Activated CD8-positive, alpha-beta memory T cell treated with anti-CD3 and anti-CD28 coated beads, Interleukin-2, amount 50 U/mL, for 4 hours (primary cell): ENCODE results near the gene BCO1.

Experiments used
- DNase-seq: peaks from one replicate; pipeline ENCODE4 v3.0.0-alpha.2; 2020

BCO1 gene

DNA sequence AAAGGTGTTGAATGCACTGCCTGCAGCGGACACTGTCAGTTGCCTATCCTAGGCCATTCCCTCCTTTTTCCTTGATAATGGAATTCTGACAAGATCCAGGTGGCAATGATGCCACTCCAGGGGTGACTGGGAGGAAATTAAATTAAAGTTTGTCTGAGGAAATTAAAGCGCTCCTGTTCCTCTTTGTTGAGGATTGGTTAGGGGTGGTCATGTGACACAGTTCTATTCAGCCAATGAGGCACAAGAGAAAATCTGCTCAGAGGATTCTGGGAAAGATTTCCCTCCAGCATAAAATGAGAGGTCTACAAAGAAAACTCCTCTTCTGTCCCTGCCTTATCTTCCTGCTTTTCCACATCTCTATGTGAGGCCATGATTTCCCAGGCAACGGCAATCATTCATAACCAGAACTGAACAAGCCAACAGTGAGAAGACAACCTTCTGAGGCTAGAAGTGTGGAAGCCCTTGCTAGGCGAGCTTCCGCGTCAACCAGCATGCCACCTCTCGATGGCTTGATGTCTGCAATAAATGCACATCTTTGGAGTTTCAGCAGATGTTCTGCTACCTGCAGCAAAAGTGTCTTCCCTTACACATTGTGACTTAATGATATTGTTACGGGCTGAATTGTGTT lies 5.6 kb upstream of the BCO1 start:
- no peak for DNase-seq

DNA sequence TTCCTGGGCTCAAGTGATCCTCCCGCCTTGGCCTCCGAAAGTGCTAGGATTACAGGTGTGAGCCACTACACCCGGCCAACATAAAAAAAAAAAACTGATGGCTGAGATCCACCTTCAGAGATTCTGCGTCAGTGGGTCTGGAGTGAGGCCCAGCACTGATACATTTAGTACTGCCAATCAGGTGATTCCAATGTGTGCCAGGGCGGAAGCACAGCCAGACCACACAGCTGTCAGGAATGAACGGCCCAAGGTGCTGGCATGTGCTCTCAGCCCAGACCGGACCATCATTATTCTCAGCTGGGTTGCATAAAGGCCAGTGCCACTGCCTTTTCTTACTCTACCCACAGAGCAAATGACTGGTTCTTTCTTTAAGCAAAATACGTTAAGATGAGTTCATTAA lies 1.2 kb upstream of the BCO1 start:
- DNase-seq: no peak

DNA sequence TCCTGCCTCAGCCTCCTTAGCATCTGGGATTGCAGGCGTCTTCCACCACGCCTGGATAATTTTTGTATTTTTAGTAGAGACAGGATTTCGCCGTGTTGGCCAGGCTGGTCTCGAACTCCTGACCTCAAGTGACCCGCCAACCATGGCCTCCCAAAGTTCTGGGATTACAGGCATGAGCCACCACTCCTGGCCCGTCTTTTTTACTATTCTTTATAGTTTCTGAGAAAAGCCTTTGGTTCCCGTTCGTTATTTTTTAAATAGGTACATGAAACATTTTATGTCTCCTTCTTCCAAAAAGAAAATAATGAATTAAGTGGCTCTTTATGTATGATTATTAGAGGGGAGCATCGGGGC lies 570 bp upstream of the BCO1 start:
- DNase-seq: no peak

DNA sequence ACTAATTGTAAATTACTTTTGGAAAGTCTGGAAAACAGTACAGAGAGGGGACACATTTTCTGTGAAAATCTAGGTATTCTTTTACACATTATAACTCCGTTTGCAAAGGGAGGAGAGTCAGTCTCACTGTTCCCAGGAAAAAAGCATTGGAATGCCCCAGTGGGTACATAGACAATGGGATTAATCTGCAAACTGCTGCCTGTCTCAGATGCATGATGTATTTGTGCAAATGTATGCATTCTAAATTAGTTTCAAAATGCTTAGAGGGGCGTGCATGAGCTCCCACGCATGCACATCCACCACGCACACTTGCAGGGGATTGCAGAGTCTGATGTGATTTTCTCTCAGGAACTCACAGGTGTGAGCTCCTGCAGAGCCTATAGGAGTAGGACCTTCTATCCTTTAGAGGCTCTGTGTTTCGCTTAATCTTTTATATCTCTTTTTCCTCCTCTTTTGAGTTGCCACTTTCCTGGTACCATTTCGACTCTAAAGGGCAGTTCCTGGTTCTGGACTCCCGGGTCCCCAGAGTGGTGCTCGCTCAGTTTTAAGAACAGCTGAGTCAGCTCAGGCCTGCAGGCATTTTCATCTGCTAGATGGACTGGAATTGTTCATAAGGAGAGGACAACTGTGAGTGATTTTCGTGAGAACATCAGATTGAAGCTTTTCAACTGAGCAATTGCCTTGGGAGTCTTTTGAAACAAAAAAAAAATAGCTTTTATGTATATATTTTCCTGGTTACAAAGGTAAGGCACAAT lies 1.1 kb downstream of the BCO1 start:
- no peak for DNase-seq

DNA sequence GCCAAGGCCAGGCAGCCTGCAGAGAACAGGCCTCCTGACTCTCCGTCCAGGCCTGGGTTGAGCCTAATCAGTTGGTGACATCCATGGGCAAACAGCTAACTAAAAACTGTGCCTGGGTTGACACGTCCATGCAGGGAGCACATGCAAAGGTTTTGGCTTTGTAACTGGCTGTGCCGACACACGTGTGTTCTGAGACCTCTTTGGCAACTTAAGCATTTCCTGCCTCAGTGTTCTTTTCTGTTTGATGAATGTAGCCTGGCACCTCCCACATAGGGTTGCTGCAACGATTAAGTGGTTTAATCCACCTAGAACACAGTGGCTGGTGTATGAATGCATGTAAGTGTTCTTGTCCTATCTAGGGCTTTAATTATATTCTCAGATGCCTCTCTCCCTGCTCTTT lies 3.2 kb downstream of the BCO1 start:
- DNase-seq: no peak

DNA sequence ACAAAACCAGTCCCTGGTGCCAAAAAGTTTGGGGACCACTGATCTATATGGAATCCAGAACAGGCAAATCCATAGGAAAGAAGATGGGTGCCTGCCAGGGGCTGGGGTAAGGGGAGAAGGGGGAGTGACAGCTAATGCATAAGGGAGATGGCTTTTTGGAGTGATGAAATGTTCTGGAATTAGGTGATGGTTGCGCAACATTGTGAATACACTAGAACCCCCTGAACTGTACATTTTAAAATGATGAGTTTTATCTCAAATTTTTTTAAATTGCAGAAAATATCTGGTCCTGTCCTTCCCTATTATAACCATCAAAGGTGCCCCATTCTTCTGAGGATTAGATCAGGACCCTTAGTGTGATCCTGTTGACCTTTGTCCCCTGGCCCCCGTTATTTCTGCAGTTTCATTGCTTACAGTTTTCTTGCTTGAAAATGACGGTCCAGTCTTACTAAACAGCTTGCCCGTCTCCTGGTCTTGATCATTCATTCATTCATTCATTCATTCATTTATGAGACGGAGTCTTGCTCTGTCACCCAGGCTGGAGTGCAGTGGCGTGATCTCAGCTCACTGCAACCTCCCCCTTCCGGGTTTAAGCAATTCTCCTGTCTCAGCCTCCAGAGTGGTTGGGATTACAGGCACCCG lies 4.6 kb downstream of the BCO1 start:
- DNase-seq: no peak

DNA sequence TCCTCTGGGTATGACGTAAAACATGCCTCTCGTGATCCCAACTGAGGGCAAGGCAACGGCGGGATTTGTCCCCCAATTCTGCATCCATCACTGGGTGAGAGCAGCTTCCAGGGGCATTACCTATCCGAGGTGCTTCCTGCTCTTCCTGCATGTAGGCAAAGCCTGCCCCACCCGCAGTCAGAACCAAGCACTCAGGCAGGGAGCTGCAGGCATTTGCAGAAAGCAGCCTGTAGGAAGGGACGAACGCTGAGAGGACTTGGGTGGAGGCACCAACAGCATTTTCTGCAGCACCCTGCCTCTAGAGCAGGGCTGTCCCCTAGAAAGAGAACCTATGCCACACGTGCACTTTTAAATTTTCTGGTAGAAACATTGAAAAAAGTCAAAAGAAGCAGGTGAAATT lies 5.5 kb downstream of the BCO1 start:
- no peak for DNase-seq

DNA sequence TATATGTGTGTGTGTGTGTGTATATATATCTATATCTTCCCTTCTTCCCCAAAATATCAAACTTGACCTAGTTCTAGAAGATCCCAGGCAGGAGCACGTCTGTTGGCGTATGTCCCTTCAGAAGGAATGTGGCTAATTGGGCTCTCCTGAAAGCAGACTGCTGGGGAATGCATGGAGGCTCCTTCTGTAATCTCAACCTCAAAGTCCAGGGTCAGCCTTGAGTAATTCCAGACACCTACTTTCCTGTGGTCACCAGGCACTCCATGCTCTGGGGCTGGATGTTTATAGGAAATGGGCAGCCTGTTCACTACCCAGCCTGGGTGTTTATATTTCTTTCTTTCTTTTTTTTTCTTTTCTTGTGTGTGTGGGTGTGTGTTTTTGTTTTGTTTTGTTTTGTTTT lies 13.4 kb downstream of the BCO1 start:
- DNase-seq: no peak

DNA sequence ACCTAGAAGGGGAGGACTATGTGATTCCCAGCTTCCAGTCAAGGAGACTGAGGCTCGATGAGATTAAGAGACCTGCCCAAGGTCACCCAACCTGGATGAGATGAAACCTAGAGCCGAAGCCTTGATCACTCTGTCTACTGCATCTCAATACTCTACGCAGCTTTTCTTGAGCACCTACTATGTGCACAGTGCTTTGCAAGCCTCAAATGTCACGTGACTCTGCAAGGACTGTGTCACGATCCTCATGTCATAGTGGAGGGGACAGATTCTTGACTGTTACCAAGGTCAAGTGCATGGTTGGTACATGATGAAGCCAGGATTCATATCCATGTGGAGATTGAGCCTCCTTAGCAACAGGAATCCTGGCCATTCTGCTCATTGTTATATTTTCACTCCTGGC lies 14.7 kb downstream of the BCO1 start:
- DNase-seq: no peak

DNA sequence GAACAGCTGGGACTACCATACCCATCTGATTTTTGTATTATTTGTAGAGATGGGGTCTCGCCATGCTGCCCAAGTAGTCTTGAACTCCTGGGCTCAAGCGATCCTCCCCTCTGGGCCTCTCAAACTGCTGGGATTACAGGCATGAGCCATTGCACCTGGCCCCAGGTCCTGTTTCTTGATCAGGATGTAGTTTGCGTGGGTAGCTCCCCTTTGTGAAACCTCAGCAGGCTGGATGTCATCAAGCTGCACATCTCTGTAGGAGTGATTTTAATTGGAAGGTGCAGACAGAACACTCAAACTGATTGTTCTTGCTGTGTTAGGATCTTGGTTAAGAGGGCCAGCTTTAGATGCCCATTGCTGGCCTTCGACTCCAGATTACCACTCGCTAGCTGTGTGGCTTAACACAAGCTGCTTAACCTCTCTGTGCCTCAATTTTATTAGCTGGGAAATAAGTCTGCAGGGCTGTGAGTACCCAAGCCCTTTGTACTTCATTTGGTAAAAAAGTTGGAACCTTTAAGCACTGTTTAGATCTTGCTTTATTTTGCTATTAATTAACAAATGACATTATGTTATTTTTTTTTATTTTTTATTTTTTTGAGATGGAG lies 16.5 kb downstream of the BCO1 start:
- DNase-seq: no peak

DNA sequence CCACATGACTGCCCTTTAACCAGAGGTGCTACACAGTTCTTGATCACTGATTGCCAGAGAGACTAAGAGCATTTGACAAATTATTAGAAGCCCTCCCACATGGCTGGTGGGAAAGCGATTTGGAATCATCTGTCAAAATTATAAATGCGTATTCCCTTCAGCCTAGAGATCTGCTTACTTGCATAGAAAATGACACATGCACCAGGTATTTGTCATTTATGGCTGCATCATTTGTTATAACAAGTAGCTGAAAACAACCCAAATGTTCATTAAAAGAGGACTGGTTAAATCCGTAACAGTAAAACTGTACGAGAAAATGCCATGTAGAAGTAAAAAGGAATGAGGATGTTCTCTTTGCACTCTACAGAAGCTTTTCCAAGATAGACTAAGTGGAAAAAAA lies 21.4 kb downstream of the BCO1 start:
- no peak for DNase-seq

DNA sequence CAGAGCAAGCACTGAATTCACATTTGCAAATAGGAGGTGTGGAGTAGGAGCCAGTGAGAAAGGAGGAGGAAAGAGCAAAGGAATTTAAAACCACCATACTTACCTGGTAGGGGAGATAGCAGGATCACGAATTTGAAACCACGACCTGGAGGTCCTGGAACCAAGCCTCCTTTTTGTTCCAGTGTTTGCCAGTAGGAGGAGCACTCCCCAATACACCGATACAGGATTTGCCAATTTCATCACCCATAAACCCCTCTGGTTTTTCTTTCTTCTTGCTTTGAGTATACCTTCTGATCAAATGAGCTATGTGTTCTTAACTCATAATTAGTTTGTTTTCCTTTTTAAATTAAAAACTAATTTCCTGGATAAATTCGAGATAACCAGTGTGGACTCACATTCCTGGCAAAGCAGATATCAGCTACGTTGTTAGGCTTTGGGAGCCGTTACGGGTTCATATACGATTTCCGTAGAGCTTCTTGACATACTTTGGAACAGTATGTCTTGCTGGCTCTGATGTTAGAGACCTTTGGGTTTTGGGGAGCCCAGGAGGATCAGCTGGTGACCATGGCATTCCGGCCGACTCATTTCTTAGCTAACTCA lies 22.7 kb downstream of the BCO1 start:
- DNase-seq: peak; percentile 16

DNA sequence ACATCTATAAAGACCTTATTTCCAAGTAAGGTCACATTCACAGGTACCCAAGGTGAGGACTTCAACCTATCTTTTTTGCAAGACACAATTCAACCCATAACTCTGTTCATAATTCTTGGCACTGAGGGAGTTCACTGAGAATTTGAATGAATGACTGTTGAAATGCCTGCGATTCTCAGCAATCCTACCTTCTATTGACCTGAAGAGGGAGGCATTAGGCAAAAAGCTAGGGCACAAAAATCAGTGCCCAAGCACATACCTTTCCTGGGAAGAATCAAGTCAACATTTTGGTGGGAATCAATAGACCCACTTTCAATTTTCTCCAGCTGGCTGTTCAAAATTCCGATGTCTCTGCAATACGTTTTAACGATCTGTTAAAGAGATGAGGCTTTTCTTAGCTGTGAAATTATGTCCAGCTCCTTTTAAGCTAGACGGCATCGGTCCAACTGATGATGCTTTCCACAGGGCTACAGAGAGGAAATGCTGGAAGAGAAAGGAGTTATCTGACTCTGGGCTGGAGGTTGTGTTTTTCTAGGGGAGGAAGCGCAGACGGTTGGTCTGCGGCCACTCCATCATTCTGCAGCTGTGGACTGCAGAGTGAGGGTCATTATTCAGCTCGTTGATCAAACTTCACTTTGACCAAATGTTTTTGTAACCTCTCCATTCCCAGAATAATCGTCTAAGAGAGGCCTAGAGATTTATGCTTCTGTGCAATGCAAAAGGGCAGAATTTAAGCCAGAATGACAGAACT lies 25.2 kb downstream of the BCO1 start:
- DNase-seq: no peak

DNA sequence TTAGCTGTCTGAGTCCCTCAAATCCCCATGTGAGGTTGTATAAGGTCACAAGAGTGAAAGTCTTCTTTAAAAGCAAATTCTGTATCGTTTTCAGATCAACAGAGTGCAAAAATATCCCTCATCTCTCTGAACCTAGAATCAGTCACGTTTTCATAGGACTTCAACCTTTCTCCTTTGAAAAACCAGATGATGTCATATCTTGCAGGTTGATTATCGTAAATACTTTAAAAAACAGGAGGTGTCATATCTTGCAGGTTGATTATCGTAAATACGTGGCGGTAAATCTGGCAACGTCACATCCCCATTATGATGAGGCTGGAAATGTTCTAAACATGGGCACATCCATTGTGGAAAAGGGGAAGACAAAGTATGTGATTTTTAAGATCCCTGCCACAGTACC lies 25.9 kb downstream of the BCO1 start:
- DNase-seq: no peak

DNA sequence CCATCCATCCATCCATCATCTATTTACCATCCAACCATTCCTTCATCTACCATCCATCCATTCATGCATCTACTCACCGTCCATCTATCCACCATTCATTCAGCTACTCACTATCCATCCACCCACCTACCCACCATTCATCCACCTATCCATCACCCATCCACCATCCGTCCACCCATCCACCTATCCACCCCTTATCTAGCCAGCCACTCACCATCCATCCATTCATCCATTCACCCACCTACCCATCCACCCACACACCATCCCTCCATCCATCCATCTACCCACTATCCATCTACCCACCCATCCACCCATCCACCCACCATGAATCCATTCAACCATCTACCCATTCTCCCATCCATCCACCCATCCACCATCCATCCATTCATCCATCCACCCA lies 26.6 kb downstream of the BCO1 start:
- no peak for DNase-seq

DNA sequence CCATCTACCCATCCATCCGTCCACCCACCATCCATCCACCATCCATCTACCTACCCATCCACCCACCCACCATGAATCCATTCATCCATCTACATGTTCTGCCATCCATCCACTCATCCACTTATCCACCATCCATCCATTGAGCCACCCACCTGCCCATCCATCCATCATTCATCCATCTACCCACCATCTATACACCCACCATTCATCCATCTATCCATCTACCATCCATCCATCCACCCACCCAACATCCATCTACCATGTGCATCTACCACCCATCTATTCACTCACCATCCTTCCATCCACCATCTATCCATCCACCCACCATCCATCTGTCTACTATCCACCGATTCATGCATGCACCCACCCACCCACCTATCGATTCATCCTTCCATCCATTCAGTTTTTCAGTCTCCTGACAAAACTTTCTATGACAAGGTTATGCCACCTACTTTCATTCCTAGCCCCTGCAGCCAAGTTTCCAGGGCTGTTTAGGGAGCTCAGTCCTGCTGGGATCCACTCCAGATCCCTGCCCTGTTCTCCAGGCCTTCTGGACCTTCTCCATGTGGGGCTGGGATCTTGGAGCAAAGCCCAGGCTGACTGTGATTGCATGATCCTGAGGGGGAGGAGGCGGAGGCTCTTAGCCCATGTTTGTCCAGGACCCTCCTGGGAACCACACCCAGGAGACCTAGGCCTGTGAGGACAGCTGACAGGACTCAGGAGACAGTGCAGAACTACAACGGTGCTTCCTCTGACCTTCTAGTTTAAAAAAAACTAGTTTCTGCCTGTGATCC lies 27.4 kb downstream of the BCO1 start:
- no peak for DNase-seq

DNA sequence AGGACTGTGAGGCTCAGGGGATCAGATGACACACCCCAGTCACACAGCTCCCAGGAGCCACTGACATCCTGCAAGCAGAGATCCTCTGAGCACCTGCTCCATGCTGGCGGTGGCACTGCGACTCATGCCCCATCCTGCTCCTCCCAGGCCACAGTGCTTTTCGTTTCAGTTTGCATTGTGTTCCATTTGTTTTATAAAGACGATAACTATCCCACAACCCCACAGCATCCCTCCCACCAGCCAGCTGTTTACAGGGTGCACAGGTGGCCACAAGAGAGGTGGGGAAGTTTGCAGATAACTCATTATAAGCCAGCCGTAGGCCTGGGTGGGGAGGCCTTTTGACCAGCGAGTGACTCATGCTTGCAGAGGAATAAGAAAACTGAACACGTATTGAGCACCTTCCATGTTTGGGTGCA lies 28.2 kb downstream of the BCO1 start:
- no peak for DNase-seq

DNA sequence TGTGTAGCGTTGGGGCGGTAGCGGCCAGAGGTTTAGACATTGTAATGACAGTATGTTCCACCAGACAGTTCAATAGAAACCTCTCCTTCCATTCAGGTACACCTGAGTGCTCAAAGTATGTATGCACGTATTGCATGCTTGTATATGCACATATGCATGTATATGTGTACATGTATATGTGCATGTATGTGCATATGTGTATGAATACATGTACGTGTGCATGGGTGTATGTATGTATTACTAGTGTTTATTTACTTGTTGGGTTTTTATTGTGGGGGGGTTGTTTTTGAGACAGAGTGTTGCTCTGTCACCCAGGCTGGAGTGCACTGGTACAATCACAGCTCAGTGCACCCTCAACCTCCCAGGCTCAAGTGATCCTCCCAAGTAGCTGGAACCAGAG lies 30.0 kb downstream of the BCO1 start:
- DNase-seq: no peak

DNA sequence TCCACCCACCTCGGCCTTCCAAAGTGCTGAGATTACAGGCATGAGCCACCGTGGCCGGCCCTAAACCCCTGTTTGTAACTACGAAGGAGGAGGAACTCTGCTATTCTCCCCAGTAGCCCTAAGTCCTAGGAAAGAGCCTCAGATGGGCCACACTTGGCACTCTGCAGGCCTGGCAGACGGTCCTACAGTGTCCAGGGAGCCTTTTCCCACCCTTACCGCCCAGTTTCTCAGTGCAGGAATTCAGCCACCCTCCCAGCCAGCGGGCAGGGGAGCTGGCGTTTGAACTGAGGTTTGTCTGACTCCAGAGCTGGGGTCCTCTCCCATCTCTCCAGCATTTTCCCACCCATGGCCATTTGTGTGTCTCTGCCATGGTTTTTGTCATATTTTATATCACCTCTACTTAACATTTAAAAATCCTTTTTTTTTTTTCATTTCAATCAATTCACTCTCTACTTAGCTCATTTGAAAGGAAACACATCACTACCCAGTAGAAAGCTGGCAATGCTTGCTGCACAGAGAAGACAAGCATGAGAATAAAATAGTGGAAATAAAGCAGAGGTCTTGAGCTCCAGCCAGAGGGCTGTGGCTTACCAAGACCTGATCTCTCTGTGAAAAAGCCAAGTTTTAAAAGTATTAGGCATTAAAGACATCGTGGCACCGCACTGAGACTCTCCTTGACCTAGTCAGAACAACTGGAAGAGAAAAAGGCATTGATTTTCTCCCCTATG lies 34.9 kb downstream of the BCO1 start:
- DNase-seq: no peak

DNA sequence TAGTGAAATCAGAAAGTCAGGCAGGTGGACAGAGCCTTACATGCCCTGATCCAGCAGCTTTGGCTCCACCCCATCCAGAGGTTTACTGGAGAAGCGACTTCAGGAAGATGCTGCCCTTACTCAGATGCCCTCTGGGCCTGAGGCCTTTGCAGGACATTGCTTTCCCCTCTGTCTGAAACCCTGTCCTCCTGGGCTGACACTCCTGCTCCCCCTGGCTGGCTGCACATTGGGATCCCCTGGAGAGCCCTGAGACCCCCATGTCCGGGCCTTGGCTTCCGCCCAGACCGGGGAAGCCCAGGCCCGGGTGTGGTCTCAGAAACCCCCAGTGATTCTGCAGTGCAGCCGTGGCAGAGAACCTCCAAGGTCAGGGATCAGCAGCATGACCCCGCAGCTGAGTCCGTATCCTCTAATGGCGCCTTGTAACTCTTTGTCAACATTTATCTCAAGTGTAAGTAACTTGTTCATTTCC lies 36.6 kb downstream of the BCO1 start:
- no peak for DNase-seq

DNA sequence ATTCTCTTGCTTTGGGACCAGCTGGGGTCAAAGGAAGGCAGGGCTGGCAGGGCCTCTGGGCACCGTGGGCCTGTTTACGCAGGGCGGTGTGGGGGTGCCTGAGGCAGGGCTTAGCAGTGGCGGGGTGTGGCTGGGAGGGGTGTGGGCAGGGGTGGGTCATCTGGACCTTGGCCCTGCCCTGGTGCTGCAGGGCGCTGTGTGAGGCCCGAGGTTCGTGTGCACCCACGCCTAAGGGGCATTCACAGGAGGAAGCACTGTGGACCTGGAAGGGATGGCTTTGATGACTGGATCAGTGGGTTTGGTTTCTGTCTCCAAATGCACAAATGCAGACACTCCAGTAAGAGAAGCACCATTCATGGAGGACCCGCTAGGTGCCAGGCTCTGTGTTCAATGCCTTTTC lies 37.3 kb downstream of the BCO1 start:
- no peak for DNase-seq
